SHP77 treated with DMSO at 0.1 percent for 48 hours (cell line): Measurements from ENCODE around the gene FARS2.
"Not testable (repeated sequence)": the region's sequence is repeated elsewhere in the genome, so short reads cannot be mapped to it uniquely, and the experiment has no call there.

Experiments used
- DNase-seq: peaks from one replicate; lab custom pipeline; 2025; lab: John Stamatoyannopoulos, UW

FARS2 gene

DNA sequence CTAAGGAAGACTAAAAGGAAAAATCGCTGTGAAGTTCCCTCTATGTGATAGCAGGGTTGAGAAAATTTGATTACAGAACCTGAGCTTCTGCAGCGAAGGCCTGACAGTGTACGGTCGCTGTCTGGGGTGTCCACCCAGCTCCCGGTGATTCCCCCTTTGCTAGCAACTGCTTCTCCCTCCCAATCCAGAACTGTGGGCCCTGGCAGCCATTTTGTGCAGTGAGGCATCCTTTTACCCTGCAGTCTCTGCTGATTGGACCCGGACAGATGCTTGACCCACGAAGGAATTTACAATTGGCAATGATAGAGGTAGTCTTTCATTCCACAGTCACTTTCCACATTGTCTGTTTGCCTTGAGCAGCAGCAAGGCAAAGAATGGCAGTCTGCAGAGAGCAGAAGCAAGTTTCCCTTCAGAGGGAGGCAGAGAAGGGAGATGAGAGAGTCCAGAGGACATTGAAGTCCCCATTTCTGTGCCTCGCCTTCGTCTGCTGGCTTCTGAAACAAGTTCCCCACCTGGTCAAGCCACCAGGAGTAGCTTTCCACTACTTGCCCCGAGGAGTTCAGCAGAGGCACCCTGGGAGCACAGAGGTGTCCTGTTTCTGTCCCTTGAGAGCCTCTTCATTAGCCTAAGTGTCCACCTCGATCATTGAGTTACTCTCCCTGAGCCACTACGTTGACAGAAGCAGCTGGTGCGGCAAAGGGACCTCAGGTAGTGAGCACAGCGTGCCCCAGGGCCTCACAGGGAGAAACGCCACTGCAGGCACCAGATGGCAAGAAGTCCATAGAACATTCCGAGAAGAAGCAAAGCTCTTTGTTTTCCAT lies 375.1 kb downstream of the FARS2 start:
- DNase-seq = no peak

DNA sequence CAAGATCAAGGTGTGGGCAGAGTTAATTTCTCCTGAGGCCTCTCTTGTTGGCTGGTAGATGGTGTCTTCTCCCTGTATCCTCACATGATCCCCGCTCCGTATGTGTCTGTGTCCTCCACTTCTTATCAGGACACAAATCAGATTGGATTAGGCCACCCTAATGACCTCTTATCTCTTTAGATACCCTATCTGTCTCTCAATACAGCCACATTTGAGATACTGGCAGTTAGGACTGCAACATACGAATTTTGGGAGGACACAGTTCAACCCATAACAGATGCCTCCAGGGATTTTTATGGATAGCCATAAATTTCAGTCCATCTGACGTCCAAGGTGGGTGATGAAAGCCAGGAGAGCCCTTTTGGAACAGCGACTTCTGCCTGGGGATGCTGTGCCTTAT lies 376.4 kb downstream of the FARS2 start:
- DNase-seq = no peak

DNA sequence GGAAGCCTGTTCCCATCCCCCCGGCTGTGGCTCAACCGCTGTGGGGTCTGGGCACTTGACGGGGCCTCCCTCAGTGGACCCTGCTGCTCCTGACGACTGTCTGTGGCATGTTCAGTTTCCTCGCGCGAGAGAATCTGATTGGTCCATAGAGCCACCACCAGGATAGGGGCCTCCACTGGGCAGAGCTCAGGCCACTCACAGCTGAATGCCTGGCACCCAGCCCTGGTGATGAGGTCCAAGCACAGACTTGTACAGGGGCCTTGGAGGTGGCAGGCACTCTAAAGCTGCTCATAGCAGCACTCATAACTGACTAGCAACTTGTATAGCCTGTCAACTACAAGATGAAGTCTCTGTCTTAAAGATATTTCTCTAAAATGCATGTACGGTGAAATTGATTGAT lies 377.4 kb downstream of the FARS2 start:
- no peak for DNase-seq

DNA sequence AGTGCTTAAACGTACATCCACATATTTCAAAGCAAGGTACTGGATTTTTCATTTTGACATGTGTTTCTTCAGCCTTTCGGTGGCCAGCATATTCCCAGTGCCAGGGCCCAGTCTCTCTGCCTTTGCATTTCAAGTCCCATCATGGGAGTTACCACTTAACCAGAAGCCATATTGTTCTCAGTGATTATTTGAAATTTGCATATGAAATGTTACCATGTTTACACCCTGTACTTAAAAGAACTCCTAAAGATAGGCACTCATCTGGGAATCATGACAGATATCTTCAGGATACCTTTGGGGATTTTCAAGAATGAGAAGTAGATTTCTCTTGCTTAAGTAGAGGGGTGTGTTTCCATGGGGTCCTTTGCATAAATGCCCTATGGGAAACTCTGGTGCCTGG lies 377.9 kb downstream of the FARS2 start:
- no peak for DNase-seq

DNA sequence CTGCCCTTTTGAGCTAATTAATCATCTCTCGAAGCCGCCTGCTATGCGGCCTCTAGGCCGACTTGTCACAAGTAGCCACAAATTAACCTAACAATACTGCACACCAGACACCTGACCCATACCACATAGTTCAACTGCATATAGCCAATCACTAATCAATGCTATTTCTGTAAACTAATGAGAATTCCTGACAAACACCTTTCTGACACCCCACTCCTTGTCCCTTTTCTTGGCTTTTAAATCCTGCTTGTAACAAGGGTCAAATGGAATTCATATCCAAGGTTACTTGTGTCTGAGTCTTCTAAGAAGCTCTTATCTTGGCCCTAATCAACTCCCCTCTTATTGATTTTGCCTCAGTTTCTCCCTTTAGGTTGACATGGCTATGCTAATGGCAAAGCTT lies 379.3 kb downstream of the FARS2 start:
- DNase-seq = no peak

- no peak for DNase-seq
These were observed 383.3 kb downstream of the FARS2 start for GRCh38 chr6:5644523-5645185.

DNA sequence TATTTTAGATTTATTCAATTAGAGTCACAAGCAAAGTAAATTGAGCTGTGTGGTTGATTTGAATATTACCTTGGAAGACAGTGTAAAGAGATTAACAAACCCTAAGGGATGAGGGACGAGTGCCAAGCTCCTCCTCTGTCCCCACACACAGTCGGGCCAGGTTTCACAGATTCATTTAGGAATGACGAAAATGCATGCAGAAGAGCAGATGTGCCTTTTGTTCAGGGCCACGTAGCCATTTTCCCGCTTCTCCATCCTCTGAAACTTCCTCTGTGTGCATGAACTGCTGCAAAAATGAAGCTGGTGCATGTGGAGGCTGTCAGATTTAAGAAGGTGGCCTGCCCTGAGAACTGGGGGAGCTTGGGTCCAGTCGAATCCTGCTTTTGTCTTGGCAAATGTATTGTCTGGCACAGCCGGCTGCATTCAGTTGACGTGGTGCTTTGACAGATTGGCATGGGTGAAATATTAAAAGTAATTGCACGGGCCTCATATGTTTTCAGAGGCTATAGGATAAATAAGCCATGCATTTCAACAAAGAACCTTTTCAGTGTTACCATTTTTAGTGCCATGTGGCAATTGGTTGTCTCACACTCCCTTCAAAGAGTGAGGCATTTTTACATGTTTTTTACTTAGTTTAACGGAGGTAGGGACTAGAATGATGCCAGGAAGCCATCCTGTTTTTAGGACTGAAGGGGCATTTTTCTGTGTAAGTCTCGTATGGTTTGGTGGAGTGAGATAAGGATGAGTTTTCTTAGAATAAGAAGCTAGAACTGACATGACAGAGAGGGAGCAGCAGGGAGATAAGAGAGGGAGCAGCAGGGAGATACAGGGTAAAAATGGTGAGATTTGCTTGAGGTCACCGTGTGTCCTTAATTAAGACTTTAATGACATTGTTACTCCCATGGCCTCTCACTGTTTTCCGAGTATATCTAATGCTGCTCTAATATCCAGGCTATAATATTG lies 384.3 kb downstream of the FARS2 start:
- peak; percentile 72 for DNase-seq

DNA sequence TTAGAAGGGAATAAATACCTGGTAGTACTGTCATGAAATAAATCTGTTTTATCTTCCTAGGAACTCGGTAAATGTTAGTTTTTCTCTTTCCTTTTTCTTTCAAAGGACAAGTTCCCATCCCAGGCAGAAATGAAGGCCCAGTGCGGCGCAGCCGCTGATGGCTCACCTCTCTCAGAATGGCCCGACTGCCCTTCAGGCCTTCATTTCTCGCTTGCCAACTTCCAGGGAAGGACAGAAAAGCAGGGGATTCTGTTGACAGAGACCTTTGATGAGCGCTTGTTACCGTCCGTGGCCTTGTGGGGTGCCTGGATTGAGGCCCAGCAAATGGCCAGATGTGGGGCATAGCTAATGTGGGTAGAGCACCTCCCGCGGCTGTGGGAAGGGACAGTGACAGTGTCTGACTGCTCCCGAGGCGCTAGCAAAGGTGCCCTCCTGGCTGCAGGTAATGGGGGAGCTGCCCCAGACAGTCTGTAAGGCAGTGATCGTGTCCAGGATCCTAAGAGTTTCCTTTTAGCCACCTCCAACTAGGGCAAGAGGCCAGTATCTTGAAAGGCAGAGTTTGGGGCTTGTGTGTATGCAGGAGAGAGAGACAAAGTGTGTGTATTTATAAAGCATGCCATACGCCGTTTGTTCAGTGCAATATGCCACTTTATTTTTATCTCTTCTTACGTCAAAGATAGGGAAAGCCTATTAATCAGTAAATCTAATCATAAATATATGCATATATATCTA lies 391.3 kb downstream of the FARS2 start:
- DNase-seq = no peak

DNA sequence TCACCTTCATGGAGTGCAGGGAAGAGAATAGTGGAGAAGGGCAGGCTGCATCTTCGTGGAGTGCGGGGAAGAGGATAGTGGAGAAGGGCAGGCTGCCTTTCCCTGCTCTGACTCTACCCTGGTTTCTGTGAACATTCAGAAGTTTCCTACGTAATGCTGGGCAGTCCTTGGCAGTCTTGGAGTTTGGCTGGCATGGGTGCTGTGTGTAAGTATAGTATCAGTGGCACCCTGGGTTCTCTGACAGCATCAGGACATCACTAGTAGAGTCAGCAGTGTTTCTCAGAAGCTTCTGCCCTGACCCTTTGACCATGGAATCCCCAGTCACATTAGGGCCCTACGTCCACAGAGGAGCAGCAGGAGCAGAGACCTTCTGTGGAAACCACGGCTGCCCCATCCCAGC lies 392.5 kb downstream of the FARS2 start:
- DNase-seq = no peak

DNA sequence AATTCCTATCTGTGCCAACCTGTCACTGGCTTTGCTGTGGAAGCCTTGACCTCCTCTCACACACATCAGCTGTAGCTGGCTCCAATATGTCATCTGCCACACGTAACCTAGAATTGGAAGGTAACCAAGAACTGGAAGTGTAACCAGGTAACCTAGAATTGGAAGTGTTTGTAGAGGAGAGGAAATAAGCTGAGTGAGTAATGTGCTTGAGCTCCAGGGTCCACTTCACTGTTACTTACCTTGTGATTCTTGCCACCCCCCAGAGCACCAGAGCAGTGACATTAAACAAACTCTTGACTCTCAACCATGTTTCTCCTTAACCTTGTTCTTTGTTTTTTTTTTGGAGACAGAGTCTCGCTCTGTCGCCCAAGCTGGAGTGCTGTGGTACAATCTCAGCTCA lies 394.9 kb downstream of the FARS2 start:
- DNase-seq = no peak

DNA sequence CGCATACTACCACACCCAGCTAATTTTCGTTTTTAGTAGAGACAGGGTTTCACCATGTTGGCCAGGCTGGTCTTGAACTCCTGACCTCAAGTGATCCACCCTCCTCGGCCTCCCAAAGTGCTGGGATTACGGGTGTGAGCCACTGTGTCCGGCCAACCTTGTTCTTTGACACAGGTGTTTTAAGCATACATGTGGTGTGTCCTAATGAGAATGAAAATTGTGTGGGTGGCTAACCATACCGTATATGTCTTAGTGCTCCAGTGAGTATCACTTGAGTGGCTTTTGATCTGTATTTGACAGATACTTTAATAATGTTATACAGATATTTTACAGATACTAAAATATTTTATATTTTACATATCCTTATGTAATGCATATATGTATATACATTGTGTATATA lies 395.4 kb downstream of the FARS2 start:
- DNase-seq = not testable (repeated sequence)

- no peak for DNase-seq
These were observed 396.5 kb downstream of the FARS2 start for GRCh38 chr6:5657684-5658430.

- DNase-seq = no peak
These were observed 398.2 kb downstream of the FARS2 start for GRCh38 chr6:5659467-5659866.

DNA sequence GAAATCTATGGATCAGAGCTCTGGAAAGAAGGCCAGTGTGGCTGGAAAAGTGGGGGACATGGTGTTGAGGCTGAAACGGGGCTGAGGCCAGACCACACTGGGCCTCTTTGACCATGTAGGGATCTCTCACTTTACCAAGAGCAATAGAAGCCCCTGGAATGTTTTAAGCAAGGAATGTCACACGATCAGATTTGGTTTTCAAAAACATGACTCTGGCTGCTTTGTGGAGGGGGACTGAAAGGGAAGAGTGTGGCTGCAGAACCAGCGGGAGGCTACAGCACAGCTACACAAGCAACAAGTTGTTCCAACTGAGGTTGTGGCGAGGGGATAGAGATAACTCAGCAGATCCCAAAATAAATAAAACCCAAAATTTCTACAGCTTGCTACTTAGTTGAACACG lies 399.5 kb downstream of the FARS2 start:
- no peak for DNase-seq

- no peak for DNase-seq
These were observed 401.5 kb downstream of the FARS2 start for GRCh38 chr6:5662797-5663196.

GRCh38 chr6:5663259-5663658 lies 401.9 kb downstream of the FARS2 start:
- DNase-seq = no peak

- no peak for DNase-seq
These were observed 402.4 kb downstream of the FARS2 start for GRCh38 chr6:5663739-5664138.

DNA sequence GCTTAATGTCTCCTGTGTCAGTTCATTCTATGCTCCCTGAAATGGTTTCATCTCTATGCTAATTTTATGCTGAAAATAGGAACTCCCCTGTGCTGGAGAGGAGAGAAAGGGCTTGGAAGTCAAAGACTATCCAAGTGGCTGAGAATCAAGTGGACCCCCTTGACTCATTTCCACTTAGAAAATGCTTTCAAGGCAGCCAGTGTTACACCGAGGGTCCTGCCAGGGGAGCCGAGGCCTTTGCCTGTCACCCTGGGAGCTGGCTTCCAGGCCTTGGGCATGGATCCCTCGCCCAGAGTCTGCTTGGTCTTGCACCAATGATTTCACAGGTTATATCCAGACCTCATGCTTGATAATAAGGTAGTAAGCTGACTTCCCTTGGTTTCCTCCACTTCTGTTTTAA lies 402.8 kb downstream of the FARS2 start:
- no peak for DNase-seq

DNA sequence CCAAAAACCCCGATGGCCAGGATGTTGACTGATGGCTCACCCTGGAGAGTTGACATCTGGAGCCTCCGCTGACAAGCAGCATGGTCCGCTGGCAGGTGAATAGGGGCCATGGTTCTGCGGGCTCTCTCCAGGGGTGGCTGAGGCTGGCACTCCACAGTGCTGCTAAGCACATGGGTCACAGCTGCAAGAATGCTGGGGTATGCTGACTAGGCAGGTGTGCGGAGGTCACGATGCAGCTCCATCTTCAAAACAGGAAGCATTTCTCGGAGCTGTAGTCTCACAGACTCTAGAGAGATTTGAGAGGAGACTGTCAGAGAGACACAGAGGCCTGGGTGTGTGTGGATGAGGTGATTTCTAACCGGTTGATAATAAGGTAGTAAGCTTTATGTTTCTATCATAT lies 403.9 kb downstream of the FARS2 start:
- DNase-seq = peak; percentile 46

GRCh38 chr6:5665667-5666066 lies 404.4 kb downstream of the FARS2 start:
- DNase-seq = no peak

- no peak for DNase-seq
These were observed 405.4 kb downstream of the FARS2 start for GRCh38 chr6:5666695-5667094.
